ENCODE results near the gene GPR137B. TPM values are rescaled to one million over a fixed set of nuclear protein-coding genes. Genes with fewer than 3 reads are reported as not detected.

GPR137B gene
- total RNA-seq, 2 donors from 2014 or later, result 22.7 to 39.7 TPM

DNA sequence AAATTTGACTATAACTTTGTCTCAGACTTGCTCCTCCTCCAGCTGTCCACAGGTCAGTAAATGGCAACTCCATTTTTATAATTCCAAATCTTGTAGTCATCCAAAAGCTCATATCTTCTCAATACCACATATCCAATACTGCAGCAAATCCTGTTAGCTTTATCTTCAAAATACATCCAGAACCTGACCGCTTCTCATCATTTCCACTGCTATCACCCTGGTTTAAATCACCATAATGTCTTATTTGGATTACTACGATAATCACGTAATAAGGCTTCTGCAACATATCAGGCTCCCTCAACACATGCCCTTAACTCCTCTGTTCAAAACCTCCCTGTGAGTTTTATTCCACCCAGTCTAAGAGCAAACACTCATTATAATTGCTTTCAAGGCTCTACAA, 104.9 kb downstream of the GPR137B start:
- H3K36me3 ChIP-seq, result no peaks in the 10 kb centered on the region
- no peaks in the 10 kb centered on the region for H3K27me3 ChIP-seq
- H3K4me3 ChIP-seq, result no peak overlapping the region
- no peaks in the 10 kb centered on the region for H3K4me1 ChIP-seq
- H3K9me3 ChIP-seq, result no peaks in the 10 kb centered on the region
- TF ChIP-seq, protein P1, sequence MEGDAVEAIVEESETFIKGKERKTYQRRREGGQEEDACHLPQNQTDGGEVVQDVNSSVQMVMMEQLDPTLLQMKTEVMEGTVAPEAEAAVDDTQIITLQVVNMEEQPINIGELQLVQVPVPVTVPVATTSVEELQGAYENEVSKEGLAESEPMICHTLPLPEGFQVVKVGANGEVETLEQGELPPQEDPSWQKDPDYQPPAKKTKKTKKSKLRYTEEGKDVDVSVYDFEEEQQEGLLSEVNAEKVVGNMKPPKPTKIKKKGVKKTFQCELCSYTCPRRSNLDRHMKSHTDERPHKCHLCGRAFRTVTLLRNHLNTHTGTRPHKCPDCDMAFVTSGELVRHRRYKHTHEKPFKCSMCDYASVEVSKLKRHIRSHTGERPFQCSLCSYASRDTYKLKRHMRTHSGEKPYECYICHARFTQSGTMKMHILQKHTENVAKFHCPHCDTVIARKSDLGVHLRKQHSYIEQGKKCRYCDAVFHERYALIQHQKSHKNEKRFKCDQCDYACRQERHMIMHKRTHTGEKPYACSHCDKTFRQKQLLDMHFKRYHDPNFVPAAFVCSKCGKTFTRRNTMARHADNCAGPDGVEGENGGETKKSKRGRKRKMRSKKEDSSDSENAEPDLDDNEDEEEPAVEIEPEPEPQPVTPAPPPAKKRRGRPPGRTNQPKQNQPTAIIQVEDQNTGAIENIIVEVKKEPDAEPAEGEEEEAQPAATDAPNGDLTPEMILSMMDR (IDR thresholded peaks at IDR 0.05), result no peak
- DNase-seq (ENCODE audit: low spot score), result no peak
- H3K27ac ChIP-seq, result no peak overlapping the region

DNA sequence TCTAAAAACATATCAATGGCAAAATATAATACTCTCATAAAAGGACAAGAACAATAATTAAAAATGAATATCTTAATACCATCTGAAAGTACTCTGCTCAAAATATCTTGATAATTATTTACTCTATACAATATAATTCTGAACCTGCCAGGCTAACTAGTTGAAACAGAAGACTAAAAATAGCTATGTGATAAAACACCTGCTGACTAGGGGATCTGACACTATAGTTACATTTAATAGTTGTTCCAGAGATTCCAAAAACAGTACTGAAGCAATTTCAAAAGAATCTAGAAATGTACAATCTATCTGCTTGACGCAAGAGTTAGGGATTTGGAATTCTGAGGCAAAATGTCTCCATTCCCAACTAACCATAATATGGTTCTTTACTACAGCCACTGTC, 109.2 kb downstream of the GPR137B start:
- TF ChIP-seq, protein P1 (IDR thresholded peaks at IDR 0.05), result no peak
- Histone ChIP-seq H3K9me3 (no peaks in the 10 kb centered on the region), H3K4me3 (no peak overlapping the region), H3K4me1 (no peaks in the 10 kb centered on the region), H3K36me3 (no peaks in the 10 kb centered on the region), H3K27me3 (no peaks in the 10 kb centered on the region), H3K27ac (no peak overlapping the region)
- DNase-seq (ENCODE audit: low spot score), result no peak

DNA sequence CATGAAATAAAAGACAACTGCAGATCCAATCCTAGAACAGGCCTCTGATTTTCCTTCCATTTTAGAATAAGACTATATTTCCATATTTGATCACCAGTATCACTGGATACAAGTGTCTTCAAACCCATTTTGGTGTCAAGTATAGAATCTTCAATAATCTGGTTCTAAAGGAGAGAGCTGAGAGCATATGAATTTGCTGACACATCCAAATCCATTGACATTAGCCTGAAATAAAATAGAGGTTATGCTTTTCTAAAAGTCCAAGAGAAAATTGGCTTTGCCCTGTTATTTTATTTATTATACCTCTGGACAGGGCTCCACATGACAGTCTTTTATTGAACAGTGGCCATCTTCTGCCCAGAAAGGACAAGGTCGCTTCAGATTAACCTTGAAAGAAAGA, 110.8 kb downstream of the GPR137B start:
- Histone ChIP-seq H3K4me1 (no peaks in the 10 kb centered on the region), H3K36me3 (no peaks in the 10 kb centered on the region), H3K4me3 (no peak overlapping the region), H3K27me3 (no peaks in the 10 kb centered on the region), H3K27ac (no peak overlapping the region), H3K9me3 (peaks cover 0 to 11% of the 10 kb centered on the region in 2 donors)
- TF ChIP-seq, protein P1 (IDR thresholded peaks at IDR 0.05), result no peak
- DNase-seq (ENCODE audit: low spot score), result no peak

DNA sequence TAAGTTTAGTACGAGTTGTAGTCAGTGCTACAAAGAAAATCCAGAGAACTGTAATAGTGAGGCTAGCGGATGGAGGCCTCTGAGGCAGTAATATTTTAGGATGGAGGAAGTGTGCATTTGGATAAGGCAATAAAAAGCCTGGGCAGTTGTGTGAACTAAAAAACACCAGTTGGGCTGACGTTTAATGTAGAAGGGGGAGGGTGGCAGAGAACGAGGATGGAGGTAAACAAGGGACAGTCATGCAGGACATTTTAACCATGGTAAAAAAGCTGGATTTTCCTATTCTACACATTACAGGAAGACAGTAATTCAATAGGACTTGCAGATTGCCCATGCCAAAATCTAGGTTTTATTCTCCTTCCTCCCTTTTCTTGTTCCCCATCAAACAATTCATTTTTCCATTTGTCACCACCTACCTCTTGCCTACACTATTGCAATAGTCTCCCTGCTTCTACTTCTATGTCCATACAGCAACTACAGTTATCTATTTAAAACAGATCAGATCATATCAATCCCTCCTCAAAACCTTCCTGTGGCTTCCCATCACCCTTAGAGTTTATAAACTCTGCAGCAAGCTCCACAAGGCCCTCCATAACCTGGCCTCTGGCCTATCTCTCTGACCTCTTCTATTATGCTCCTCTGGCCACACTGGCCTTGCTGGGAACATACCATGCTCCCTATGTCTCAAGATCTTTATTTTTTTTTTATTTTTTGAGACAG, 111.7 kb downstream of the GPR137B start:
- H3K9me3 ChIP-seq, result peaks cover 0 to 21% of the 10 kb centered on the region in 2 donors
- H3K27ac ChIP-seq, result no peak overlapping the region
- no peak for DNase-seq (ENCODE audit: low spot score)
- no peaks in the 10 kb centered on the region for H3K27me3 ChIP-seq
- H3K4me1 ChIP-seq, result no peaks in the 10 kb centered on the region
- TF ChIP-seq, protein P1 (IDR thresholded peaks at IDR 0.05), result no peak
- H3K4me3 ChIP-seq, result no peak overlapping the region
- no peaks in the 10 kb centered on the region for H3K36me3 ChIP-seq

DNA sequence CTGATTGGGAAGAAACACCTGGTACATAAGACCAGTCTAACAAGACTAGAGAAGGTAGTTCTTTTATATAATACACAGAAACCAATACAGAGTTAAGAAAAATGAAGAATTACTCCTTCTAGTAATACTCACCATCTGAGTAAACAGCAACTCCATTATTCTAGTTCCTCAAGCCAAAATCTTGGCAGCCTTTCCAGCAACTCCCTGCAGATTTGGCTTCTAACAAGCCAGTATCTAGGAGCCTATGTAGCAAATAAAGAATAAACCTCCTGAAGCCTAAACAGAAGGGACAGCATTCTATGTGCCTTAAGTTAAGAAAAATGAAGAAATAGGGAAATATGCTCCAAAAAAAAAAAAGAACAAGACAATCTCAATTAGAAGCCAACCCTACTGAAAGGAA, 114.9 kb downstream of the GPR137B start:
- Histone ChIP-seq H3K9me3 (peaks cover 0 to 38% of the 10 kb centered on the region in 2 donors), H3K27ac (no peak overlapping the region), H3K4me3 (no peak overlapping the region), H3K27me3 (no peaks in the 10 kb centered on the region), H3K36me3 (peaks cover 3% of the 10 kb centered on the region), H3K4me1 (no peaks in the 10 kb centered on the region)
- no peak for DNase-seq (ENCODE audit: low spot score)
- TF ChIP-seq, protein P1 (IDR thresholded peaks at IDR 0.05), result no peak

Measured in right atrium auricular region (tissue), 2 donors.